HS-5 (cell line): ENCODE data around the gene OR5P2.
A peak's percentile ranks its signal among the peaks of the same experiment; 100 is the strongest.
"Not testable (repeated sequence)": the region's sequence is repeated elsewhere in the genome, so short reads cannot be mapped to it uniquely, and the experiment has no call there.

Source experiments
- DNase-seq: peaks from one replicate; pipeline ENCODE4 v3.0.0-alpha.2; 2012; ENCODE audit warnings: low read depth

OR5P2 gene

GRCh38 chr11:7796842-7797241 lies at the start of gene OR5P2:
Gene OR5P2 (minus strand): TSS chr11:7796942. CDS start chr11:7796942, 0 bp downstream.
- no peak for DNase-seq

GRCh38 chr11:7846003-7846402 lies 49.3 kb upstream of the OR5P2 start:
- DNase-seq, result peak; percentile 19

GRCh38 chr11:7844986-7845385 lies 48.2 kb upstream of the OR5P2 start:
- DNase-seq, result no peak

GRCh38 chr11:7844521-7844920 lies 47.8 kb upstream of the OR5P2 start:
- no peak for DNase-seq

- DNase-seq, result no peak
These were observed 43.8 kb upstream of the OR5P2 start for GRCh38 chr11:7840578-7840977.

- no peak for DNase-seq
These were observed 36.8 kb upstream of the OR5P2 start for GRCh38 chr11:7833527-7833926.

- no peak for DNase-seq
These were observed 34.0 kb upstream of the OR5P2 start, which contains the start of gene OR5P3 for GRCh38 chr11:7830740-7831139. Gene OR5P3 (minus strand): TSS chr11:7830840.

- no peak for DNase-seq
These were observed 29.6 kb upstream of the OR5P2 start for GRCh38 chr11:7826324-7826723.

- DNase-seq, result not testable (repeated sequence)
These were observed 23.7 kb upstream of the OR5P2 start for GRCh38 chr11:7820417-7820816.

GRCh38 chr11:7814897-7815296 lies 18.2 kb upstream of the OR5P2 start:
- not testable (repeated sequence) for DNase-seq

- DNase-seq, result not testable (repeated sequence)
These were observed 13.6 kb upstream of the OR5P2 start for GRCh38 chr11:7810301-7810700.

GRCh38 chr11:7793233-7793632 lies 3.5 kb downstream of the OR5P2 start:
- no peak for DNase-seq

GRCh38 chr11:7787239-7787638 lies 9.5 kb downstream of the OR5P2 start:
- DNase-seq, result no peak

- DNase-seq, result no peak
These were observed 21.1 kb downstream of the OR5P2 start for GRCh38 chr11:7775689-7776088.

GRCh38 chr11:7764301-7764700 lies 32.4 kb downstream of the OR5P2 start:
- DNase-seq, result not testable (repeated sequence)

- no peak for DNase-seq
These were observed 37.7 kb downstream of the OR5P2 start for GRCh38 chr11:7759010-7759409.

- DNase-seq, result no peak
These were observed 47.3 kb downstream of the OR5P2 start for GRCh38 chr11:7749456-7749855.
